ENCODE data around the gene DNMT3B.

- TF ChIP-seq, protein P1, sequence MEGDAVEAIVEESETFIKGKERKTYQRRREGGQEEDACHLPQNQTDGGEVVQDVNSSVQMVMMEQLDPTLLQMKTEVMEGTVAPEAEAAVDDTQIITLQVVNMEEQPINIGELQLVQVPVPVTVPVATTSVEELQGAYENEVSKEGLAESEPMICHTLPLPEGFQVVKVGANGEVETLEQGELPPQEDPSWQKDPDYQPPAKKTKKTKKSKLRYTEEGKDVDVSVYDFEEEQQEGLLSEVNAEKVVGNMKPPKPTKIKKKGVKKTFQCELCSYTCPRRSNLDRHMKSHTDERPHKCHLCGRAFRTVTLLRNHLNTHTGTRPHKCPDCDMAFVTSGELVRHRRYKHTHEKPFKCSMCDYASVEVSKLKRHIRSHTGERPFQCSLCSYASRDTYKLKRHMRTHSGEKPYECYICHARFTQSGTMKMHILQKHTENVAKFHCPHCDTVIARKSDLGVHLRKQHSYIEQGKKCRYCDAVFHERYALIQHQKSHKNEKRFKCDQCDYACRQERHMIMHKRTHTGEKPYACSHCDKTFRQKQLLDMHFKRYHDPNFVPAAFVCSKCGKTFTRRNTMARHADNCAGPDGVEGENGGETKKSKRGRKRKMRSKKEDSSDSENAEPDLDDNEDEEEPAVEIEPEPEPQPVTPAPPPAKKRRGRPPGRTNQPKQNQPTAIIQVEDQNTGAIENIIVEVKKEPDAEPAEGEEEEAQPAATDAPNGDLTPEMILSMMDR (IDR thresholded peaks at IDR 0.05) = no peak
- no peak for TF ChIP-seq POLR2A (IDR thresholded peaks at IDR 0.05)
Observed at GRCh38 chr20:32761417-32761830, 761 bp upstream of the DNMT3B start.
